ENCODE data around the gene FOLR2.

Gene FOLR2

DNA sequence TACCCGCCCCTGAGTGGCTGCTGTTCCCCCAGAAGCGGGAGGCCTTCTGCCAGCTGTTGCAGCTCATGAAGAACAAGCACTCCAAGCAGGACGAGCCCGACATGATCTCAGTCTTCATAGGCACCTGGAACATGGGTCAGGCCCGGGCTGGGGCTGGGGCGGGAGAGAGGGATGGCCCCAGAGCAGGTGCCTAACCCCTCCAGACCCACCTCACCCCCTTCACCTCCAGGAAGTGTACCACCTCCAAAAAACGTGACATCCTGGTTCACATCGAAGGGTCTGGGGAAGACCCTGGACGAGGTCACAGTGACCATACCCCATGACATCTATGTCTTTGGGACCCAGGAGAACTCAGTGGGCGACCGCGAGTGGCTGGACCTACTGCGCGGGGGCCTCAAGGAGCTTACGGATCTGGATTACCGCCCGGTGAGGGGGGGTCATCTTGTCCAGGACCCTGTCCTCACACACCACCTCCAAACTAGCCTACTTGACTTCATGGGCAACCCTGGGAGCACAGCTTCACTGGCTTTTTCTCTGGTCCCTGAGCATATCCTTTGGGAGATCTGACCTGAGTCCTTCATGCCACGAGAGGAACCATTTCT, 14.3 kb downstream of the FOLR2 start:
- no peak for DNase-seq (ENCODE audit: low spot score)

DNA sequence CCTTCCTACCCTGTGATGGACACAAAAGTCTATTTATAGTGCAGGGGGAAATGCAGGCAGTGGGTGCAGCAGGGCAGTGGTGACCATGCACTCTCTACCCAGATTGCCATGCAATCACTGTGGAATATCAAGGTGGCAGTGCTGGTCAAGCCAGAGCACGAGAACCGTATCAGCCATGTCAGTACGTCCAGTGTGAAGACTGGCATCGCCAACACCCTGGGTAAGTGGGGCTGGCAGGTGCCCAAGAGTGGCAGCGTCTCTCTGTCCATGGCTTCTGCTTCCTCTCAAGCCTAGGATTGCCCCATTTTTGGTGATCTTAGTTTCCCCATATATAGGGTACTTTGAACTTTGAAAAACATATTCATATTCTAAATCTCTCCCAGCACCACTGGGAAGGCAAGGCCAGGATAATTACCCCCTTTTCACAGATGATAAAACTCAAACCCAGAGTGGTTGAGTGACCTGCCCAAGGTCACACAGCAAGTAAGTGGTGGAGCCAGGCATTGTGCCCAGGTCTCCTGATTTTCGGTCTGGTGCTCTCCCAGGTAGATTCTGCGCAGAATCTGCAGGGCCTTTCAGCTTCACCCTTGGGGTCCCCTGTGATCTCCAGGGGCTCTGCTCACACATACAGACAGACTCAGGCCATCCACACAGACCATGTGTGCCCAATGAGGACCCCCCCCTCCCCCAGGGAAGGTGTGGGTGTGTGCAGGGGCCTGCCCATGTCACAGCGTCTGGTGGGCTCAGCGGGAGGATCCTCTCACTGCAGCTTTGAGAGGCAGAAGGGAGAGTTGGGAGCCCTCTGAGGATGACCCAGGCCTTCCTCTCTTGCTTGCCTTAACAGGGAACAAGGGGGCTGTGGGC, 15.0 kb downstream of the FOLR2 start:
- DNase-seq (ENCODE audit: low spot score) = no peak

DNA sequence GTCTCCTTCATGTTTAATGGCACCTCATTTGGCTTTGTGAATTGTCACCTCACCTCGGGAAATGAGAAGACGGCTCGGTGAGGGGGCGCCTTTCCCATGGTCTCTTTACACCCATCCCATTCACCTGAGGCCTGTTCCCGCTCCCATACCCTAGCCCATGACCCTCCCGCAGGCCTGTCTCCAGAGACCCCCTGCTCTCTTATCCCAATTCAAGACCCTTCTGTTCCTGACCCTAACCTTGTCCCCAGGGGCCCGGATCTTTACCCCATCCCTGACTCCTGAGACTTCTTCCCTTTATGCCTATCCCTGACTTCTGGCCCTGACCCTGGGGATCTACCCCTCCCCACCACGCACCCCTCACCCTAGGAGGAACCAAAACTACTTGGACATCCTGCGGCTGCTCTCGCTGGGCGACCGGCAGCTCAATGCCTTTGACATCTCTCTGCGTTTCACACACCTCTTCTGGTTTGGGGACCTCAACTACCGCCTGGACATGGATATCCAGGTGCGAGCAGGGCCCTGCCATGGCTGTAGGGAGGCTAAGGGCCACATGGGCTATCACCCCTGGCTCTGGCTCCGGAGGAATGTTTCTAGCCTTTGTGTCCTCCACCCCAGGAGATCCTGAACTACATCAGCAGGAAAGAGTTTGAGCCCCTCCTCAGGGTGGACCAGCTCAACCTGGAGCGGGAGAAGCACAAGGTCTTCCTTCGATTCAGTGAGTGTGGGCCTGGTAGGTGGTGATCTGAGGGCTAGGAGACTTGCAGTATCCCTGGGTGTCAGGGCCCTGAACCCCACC, 15.9 kb downstream of the FOLR2 start:
- no peak for DNase-seq (ENCODE audit: low spot score)

DNA sequence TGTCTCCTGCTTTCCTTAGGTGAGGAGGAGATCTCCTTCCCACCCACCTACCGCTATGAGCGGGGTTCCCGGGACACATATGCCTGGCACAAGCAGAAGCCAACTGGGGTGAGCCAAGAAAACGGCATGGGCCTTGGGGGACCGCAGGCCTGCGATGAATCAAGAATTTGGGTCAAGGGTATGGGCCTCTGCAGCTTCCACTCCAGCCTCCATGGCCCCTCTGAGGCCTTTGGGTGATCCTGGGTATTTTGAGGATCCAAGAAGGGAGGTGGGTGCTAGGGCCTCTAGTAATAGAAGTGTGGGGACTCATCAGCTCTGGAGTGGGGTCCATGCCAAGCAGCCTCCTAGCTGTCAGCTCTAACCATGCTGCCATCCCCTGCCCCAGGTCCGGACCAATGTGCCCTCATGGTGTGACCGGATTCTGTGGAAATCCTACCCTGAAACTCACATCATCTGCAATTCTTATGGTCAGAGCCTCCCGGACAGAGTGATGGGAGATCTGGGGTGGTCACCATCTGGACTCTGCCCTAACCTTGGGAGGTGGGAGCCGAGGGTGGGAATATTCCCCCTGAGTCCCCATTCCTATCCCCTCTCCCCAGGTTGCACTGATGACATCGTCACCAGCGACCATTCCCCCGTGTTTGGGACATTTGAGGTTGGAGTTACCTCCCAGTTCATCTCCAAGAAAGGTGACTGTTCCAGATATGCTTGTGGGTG, 16.6 kb downstream of the FOLR2 start:
- DNase-seq (ENCODE audit: low spot score) = no peak

DNA sequence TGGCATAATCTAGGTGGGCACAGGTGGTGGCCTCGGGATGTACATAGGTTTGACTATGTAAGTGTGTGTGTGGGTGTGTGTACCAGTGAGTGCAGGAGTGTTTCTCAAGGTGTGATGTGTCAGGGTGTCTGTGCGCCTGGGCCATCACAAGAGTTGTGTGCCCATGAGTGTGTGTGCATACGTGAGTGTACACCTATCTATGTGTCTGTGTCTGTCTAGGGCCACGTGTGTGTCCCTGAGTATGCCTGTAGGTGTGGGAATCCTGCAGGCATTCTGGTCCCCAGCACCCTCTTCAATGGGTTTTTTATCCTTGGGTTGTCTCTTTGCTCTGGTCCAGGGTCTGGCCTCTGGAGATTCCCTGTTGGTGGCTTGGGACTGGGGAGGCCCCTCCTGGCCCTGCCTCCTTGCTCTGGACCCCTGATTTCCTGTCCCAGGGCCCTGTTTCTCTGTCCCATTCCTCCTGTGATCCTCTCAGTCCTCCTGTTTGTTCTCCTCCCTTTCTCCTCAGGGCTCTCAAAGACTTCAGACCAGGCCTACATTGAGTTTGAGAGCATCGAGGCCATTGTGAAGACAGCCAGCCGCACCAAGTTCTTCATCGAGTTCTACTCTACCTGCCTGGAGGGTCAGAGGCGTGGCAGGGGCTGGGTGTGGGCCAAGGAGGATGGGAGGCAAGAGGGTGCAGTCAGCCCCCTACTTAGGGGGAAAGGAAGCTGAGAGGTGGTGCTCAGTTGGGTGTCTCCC, 17.3 kb downstream of the FOLR2 start:
- DNase-seq (ENCODE audit: low spot score) = no peak

DNA sequence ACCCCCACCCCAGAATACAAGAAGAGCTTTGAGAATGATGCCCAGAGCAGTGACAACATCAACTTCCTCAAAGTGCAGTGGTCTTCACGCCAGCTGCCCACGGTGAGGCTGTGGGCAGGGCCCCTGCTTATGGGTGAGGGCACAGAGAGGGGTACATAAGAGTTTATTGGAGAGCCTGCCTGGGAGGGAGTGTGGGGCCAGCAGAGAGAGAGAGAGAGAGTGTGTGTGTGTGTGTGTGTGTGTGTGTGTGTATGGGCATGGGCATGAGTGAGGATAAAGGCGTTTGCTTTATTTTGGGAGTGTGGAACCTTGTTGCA, 17.9 kb downstream of the FOLR2 start:
- no peak for DNase-seq (ENCODE audit: low spot score)

DNA sequence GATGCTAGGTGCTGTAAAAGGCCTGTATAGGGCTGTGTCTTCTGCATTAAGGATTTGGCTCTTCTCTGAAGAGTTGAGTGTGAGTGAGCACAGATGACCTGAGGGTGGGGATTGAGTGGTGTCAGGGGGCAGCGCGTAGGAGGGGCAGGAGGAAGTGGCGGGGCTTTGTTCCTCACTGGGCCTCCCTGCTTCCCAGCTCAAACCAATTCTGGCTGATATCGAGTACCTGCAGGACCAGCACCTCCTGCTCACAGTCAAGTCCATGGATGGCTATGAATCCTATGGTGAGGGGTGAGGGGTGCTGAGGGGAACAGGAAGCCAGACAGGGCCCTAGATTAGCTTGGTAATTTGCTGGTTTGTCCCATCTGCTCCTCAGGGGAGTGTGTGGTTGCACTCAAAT, 18.3 kb downstream of the FOLR2 start:
- DNase-seq (ENCODE audit: low spot score) = no peak

DNA sequence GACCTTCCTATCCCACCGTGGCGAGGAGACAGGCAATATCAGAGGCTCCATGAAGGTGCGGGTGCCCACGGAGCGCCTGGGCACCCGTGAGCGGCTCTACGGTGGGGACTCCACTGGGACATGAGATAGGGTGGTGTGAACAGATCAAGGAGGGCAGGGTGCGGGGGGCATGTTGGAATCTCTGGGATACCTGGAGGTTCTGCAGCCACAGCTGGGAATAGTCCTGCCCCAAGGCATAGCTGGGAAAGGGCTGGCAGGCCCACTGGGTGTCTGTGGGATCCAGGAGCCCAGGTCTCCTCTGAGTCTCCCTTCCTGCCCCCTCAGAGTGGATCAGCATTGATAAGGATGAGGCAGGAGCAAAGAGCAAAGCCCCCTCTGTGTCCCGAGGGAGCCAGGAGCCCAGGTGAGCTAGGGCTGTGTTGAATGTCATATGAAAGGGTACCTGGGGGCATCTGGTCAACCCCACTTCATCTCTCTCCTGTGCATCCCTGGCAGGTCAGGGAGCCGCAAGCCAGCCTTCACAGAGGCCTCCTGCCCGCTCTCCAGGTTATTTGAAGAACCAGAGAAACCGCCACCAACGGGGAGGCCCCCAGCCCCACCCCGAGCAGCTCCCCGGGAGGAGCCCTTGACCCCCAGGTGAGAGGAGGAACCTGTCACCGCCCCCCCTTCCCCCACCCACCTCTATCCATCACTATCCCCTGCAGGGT, 18.9 kb downstream of the FOLR2 start:
- no peak for DNase-seq (ENCODE audit: low spot score)

DNA sequence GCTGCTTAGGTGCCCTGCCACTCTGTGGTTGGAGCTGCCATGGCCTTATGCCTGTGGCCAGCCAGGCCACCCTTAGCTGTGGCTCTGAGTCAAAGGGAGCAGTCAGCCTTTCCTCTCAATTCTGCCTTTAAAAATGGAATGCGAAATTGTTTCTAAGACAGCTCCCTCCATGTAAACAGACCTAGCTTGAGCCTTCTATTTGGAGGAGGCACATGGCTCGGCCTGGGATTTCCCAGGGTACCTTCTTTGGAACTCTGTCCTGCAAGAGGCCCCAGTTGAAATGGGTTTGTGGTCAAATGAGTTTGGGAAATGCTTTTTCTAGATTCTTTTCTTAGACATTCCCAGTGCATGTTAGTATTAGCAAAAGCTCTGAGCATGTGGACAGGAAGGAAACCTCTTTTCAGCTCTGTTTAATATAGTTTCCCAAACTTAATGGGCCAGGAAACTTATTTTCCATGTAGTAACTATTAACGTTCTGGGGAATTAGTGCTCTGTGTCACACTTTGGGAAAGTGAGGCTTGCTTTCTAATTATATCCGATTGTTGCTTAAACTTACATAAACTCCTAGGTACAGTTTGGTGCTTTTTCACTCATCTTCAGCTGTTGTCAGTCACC, 19.6 kb downstream of the FOLR2 start:
- DNase-seq (ENCODE audit: low spot score) = no peak

DNA sequence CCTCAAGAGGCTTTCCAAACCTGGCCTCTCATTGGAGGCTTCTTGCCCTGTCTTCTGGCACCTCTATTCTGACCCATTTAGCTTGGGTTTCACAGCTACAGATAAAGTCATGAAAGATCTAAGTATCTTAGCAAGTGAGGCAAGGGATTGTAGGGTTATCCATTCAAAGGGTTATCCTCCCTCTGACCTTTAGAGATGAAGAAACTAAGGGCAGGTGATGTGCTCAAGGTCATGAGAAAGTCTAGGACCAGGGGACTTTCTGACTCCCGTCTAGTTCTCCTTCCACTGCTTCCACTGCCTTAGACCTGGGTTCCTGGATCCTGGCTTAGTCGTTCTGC, 20.1 kb downstream of the FOLR2 start:
- no peak for DNase-seq (ENCODE audit: low spot score)

DNA sequence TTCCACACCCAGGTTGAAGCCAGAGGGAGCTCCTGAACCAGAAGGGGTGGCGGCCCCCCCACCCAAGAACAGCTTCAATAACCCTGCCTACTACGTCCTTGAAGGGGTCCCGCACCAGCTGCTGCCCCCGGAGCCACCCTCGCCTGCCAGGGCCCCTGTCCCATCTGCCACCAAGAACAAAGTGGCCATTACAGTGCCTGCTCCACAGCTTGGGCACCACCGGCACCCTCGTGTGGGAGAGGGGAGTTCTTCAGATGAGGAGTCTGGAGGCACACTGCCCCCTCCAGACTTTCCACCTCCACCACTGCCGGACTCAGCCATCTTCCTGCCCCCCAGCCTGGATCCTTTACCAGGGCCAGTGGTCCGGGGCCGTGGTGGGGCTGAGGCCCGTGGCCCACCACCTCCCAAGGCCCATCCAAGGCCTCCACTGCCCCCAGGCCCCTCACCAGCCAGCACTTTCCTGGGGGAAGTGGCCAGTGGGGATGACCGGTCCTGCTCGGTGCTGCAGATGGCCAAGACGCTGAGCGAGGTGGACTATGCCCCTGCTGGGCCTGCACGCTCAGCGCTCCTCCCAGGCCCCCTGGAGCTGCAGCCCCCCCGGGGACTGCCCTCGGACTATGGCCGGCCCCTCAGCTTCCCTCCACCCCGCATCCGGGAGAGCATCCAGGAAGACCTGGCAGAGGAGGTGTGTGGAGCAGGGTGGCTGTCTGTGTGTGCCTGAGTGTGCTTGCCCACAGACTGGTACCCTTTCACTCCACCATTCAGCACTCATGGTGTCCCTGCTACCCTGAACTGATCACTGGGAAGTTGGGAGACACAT, 20.7 kb downstream of the FOLR2 start:
- DNase-seq (ENCODE audit: low spot score) = no peak

DNA sequence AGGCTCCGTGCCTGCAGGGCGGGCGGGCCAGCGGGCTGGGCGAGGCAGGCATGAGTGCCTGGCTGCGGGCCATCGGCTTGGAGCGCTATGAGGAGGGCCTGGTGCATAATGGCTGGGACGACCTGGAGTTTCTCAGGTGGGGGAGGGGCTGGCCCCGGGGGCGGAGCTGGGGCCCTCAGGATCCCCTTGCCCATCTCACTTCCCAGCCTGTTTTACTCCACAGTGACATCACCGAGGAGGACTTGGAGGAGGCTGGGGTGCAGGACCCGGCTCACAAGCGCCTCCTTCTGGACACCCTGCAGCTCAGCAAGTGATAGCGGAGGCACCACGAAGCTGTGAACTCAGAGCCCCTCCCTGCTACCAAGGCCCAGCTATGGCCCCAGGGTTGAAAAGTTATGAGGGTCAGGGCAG, 21.5 kb downstream of the FOLR2 start:
- peak; percentile 64 for DNase-seq (ENCODE audit: low spot score)

DNA sequence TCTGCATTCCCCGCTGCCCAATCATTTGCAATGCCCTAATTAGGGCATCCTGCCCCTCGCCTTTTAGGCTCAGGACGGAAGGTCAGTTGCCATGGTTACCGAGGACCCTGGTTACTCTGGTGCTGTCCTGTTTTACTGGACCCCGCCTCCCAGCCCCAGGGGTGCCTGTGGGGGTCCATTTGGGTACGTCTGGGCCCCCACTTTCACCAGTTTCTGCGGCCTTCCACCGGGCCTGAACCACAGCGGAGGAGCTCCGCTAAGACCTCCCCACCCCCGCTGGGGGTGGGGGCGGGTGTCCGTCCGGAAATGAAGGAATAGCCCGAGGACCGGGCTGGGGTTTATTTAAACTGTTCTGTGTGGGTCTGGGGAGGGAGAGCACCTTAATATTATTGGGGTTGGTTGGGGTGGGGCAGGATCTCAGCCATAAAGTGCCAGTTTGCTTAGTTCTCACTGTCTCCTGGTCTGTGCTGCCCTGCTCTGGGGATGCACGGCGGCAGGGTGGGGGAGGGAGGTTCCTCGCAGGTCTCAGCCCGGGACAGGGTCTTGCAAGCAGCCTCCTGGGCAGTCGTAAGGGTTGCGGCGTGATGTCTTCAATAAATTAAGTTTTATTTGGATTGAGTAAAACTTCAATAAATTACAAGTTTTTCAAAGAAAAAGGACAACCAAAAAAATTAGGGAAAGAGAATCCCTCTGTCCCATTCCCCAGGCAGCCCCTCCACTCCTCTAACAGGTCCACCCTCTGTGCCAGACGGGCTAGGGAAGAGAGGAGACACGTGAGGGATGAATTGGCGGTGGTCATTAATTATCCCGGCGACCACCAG, 22.1 kb downstream of the FOLR2 start:
- DNase-seq (ENCODE audit: low spot score) = no peak

DNA sequence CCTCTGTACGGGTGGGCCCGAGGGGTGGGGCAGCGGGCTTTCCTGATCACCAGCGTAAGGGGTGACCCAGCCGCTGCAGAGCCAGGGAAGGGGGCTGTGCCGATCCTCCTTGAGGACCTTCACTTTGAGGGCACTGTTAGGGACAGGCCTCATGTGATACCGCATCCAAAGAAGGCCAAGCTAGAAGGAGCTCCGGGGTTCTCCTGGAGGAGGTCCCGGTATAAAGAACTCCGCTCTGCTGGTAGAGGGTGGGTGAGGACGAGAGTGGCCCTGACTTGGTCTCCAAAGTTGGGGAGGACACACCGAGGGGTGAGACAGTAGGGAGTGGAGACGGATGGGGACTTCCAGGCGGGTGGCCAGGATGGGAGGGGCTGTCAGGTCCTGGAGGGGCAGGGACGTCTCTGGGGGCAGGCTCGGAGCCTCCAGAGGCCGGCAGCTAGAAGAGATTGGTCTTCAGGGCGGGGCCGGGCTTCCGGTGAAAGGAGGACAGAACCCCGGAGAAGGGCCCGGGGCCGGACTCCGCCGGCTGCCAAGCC, 22.8 kb downstream of the FOLR2 start:
- DNase-seq (ENCODE audit: low spot score) = no peak

DNA sequence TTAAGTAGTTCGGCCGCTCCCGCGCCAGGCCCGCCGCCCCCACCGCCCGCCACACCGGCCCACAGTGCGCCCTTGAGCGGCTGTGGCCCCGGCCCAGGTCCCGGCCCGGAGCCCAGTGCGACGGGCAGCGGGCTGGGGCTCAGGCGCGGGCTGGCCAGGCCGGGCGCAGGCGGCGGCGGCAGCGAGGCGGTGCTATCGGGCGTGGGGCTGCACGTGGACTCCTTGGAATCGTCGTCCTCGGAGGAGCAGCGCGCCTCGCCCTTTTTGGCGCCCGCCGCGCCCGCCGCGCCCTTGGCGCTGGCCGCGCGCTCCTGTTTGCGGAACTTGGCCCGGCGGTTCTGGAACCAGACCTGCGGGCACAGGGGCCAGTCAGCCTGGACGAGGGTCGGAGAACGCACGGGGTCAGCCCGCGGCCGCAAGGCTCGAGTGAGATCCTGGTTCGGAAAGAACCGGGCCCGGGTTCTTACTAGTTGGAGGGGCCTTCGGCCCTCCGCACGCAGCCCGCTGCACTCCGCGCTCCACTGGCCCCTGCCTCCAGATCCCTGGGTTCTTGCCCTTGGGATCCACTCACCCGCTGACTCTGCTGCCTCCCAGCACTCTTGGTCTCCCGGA, 23.4 kb downstream of the FOLR2 start:
- DNase-seq (ENCODE audit: low spot score) = no peak

DNA sequence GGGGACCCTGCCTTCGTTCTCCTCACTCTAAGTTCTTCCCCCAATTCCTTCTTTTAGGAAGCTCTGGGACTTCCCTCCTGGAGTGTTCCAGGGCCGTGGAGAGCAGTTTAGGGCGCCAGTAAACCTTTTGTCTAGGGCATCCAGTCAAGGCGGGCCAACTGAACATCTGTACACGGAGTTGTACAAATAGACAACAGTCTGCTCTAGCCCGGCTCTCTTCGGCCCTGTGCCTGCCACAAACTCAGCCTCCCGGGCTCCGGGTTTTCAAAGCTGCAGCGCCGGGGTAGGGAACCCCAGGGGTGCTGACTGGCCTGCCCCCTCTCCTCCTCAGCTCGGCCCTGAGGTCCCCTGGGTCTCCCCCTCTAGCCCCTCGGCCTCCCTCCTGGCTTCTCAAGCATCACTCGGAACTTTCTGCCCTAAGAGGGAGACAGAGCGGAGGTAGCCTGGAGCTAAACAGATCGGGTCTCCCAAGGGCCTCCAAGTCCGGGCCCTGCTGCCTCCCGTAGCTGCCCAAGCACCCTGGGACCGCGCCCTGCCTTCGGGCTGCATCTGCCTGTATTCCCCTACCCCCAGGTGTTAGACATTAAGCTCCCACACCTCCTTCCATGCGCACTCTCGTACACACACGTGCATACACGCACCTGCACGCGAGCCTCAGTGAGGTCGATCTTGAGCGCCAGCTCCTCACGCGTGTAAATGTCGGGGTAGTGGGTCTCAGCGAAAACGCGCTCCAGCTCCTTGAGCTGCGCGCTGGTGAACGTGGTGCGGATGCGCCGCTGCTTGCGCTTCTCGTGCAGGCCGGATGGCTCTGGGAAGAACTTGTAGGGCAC, 24.1 kb downstream of the FOLR2 start:
- DNase-seq (ENCODE audit: low spot score) = no peak

DNA sequence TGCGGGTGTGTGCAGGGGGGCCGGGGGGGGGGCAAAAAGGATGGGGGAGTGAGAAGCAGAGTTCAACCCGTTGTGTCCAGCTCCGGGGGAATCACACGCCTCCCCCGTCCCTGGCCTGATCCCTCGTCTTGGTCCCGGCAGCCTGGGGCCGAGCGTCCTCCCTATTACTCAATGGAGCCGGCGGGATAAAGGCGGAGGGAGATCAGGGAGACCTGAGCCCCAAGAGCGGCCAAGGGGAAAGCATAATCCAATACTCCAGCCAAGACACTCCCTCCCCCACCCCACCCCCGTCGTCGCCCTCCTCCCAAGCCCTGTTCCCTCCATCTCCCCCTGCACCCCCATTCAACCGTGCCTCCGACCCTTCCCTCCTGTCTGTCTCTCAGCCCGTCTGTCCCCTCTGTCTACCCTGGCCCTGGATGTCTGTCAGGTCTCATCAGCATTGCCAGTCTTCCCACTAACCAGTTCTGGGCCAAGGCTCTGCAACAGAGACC, 24.7 kb downstream of the FOLR2 start:
- DNase-seq (ENCODE audit: low spot score) = no peak
